ENCODE data around the gene CAPRIN1.
"Not testable (repeated sequence)": the region's sequence is repeated elsewhere in the genome, so short reads cannot be mapped to it uniquely, and the experiment has no call there.

Gene CAPRIN1

DNA sequence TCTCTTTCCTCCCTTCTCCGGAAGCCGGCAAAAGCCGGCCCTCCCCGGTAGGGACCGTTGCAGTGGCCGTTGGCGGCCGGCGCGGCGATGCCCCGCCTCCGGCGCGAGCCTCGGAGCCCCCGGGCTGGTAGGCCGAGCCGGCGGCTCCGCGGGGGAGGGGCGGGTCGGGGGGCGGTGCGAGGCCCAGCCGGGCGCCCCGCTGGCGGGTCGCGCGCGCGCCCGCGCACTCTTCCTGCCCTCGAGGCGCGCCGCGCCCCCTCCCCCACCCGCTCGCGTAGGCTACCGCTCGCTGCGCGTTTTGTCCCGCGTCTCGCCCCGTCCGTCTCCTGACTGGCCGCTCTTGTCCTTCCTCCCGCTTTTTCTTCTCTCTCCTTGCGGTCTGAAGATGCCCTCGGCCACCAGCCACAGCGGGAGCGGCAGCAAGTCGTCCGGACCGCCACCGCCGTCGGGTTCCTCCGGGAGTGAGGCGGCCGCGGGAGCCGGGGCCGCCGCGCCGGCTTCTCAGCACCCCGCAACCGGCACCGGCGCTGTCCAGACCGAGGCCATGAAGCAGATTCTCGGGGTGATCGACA lies 591 bp downstream of the CAPRIN1 start:
- peak; percentile 66 to 92 for DNase-seq (ENCODE audit: low read depth in 2 of 2)

DNA sequence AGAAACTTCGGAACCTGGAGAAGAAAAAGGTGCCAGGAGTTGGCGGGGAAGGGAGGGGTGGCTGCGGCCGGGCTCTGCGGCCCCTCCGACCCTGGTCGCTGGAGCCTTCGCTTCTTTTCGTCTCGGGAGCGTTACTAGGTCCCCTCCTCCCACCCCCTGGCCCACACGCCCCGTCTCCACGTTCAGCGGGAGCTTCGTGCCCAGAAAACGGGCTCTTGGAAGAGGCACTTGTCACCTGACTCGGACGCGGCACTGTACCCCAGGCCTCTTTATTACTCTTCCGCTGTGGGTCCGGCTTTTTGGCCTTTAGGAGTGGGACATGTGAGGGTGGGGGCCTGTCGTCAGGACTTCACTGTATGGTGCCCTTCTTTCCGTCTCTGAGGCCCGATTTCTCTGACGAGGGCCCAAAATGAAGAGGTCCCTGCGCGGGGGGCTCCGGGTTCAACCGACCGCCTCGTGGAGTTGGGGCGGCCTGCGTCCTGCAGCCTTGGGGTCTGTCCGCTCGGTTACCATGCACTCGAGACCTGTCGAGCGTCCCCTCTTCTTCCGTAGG lies 1.2 kb downstream of the CAPRIN1 start:
- peak in 1 of 2 donors; percentile 15 for DNase-seq (ENCODE audit: low read depth in 2 of 2)

- DNase-seq (ENCODE audit: low read depth in 2 of 2) = peak; percentile 28 to 57
Measured at GRCh38 chr11:34053161-34053686, 1.7 kb downstream of the CAPRIN1 start.

DNA sequence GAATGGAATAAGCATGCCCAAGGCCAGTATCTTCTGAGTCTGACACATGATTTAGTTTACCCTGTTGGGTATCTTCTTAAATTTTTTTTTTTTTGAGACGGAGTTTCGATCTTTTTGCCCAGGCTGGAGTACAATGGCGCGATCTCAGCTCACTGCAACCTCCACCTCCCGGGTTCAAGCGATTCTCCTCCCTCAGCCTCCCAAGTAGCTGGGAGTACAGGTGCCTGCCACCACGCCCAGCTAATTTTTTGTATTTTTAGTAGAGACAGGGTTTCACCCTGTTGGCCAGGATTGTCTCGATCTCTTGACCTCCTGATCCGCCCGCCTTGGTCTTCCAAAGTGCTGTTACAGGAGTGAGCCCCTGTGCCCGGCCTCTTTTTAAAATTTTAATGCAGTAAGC lies 2.8 kb downstream of the CAPRIN1 start:
- DNase-seq (ENCODE audit: low read depth in 2 of 2) = not testable (repeated sequence)

GRCh38 chr11:34055218-34056000 lies 3.9 kb downstream of the CAPRIN1 start:
- DNase-seq (ENCODE audit: low read depth in 2 of 2) = no peak

GRCh38 chr11:34056672-34057071 lies 5.1 kb downstream of the CAPRIN1 start:
- no peak for DNase-seq (ENCODE audit: low read depth in 2 of 2)

- no peak for DNase-seq (ENCODE audit: low read depth in 2 of 2)
Measured at GRCh38 chr11:34063061-34063795, 11.7 kb downstream of the CAPRIN1 start.

GRCh38 chr11:34064291-34064690 lies 12.8 kb downstream of the CAPRIN1 start:
- no peak for DNase-seq (ENCODE audit: low read depth in 2 of 2)

DNA sequence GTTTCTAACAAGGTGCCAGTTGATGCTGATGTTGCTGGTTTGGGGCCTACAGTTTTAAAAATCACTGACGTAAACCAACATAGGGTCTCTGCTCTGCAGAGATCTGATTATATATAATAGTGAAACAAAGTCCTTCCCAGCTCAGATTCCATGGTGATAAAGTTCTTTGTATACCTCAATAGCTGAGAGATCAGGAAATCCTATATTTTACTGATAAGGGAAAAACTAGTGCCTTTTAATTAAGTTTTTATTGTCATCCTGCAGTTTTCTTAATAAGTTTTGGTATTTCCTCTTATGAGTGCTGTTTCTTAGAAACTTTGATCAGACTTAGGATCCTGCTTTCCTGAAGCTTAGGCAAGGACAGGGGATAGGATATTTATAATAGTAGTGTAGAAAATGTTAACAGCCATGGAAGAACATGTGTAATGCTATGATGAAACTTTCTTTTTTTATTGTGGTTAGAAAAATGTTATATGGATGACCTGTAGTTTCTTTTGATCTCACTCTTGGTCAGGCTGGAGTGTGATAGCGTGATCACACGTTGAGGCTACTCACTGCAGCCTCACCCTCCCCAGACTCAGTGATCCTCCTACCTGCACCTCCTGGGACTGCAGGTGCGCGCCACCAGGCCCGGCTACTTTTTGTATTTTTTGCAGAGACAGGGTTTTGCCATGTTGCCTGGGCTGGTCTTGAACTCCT lies 14.1 kb downstream of the CAPRIN1 start:
- no peak for DNase-seq (ENCODE audit: low read depth in 2 of 2)

DNA sequence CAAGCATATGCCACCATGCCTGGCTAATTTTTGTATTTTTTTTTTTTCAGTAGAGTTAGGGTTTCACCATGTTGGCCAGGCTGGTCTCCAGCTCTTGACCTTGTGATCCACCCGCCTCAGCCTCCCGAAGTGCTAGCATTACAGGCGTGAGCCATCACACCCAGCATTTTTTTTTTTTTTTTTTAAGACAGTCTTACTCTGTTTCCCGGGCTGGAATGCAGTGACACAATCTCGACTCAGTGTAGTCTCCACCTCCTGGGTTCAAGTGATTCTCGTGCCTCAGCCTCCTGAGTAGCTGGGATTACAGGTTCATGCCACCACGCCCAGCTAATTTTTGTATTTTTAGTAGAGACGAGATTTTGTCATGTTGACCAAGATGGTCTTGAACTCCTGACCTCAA lies 15.2 kb downstream of the CAPRIN1 start:
- DNase-seq (ENCODE audit: low read depth in 2 of 2) = not testable (repeated sequence)

- DNase-seq (ENCODE audit: low read depth in 2 of 2) = no peak
Measured at GRCh38 chr11:34067383-34068065, 16.0 kb downstream of the CAPRIN1 start.

GRCh38 chr11:34068111-34068510 lies 16.6 kb downstream of the CAPRIN1 start:
- no peak for DNase-seq (ENCODE audit: low read depth in 2 of 2)

DNA sequence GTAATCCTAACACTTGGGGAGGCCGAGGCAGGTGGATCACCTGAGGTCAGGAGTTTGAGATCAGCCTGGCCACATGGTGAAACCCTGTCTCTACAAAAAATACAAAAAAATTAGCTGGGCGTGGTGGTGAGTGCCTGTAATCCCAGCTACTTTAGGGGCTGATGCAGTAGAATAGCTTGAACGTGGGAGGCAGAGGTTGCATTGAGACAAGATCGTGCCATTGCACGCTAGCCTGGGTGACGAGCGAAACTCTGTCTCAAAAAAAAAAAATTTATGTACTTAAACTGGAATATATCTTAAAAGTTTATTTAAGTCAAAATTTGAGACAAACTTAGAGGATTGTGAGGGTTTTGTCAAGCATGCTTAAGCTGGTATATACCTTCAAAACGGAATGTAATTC lies 19.8 kb downstream of the CAPRIN1 start:
- not testable (repeated sequence) for DNase-seq (ENCODE audit: low read depth in 2 of 2)

DNA sequence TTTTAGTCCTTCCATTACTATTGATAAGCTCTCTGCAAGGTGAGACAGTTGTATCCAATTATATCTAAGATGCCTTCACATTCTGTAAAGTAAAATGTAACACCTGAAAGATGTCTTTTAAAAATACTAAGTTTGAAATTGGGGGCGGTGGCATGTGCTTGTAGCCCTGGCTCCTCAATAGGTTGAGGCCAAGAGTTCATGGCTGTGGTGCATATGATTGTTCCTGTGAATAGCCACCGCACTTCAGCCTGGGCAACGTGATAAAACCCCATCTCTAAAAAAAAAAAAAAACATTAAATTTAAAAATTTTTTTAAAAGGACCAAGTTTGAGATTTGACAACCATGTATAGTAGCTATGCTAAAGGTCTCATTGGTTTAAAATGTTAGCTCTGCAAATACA lies 20.5 kb downstream of the CAPRIN1 start:
- DNase-seq (ENCODE audit: low read depth in 2 of 2) = no peak

GRCh38 chr11:34072832-34073231 lies 21.3 kb downstream of the CAPRIN1 start:
- DNase-seq (ENCODE audit: low read depth in 2 of 2) = no peak

- DNase-seq (ENCODE audit: low read depth in 2 of 2) = no peak
Measured at GRCh38 chr11:34074391-34074790, 22.9 kb downstream of the CAPRIN1 start.

DNA sequence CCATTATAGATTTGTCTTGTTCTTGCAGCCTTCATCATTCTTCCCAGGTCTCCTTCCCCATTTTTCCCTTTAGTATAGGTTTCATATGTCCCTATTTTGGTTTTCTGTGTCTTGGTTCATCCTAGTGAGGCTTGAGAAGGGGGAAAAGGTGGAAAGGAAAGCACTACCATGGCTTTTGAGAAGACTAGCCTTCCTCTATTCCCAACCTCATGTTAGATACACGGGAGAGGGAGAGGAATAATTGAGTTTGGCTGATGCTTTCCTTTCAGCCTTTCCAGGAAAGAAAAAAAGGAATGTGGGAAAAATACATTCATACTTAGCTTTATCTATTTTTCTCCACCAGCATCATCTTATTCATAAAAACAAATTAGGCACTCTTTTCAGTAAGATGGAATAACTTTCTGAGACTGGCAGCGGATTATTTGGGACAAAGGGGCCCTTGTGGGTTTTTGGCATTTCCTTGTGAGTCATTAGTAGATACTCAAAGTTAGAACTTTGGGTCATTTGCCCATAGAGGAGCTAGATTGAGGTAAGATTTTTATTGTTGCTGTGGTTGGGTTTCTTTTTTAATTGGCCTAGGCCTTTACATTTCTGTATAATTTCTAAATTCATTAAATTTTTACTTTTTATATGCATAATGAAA lies 23.8 kb downstream of the CAPRIN1 start:
- no peak for DNase-seq (ENCODE audit: low read depth in 2 of 2)

GRCh38 chr11:34080609-34081008 lies 29.1 kb downstream of the CAPRIN1 start:
- no peak for DNase-seq (ENCODE audit: low read depth in 2 of 2)

GRCh38 chr11:34084637-34085036 lies 33.1 kb downstream of the CAPRIN1 start:
- DNase-seq (ENCODE audit: low read depth in 2 of 2) = no peak

GRCh38 chr11:34086554-34087283 lies 35.2 kb downstream of the CAPRIN1 start:
- no peak for DNase-seq (ENCODE audit: low read depth in 2 of 2)

Measured in stimulated activated CD4-positive, alpha-beta T cell treated with anti-CD3 and anti-CD28 coated beads, Interleukin-1b, Interleukin-23, amount 100 ng/mL, for 1 hour (primary cell).